Tibial artery (tissue), 4 donors: ENCODE measurements around the gene IGF1R.
A peak's percentile ranks its signal among the peaks of the same experiment; 100 is the strongest.

Experiments
- DNase-seq, 2 donors: peaks; one replicate each; pipeline ENCODE4 v3.0.0-alpha.2; 2019
- H3K27ac ChIP-seq, 2 donors: fragments of 200-600 bp; sonication (generic) in 1 of 2; 1 replicate in 1 of 2; 2 replicates in 1 of 2; pipeline ENCODE4 v1.5.1; 2018 to 2019; ENCODE audit warnings: mild to moderate bottlenecking in 1 of 2
- H3K27me3 ChIP-seq, 2 donors: fragments of 200-600 bp; sonication (generic) in 1 of 2; one replicate each; pipeline versions ENCODE4 v1.5.1 to v1.6.0; 2016 to 2019
- H3K36me3 ChIP-seq, 3 donors: fragments of 200-600 bp; sonication (generic) in 2 of 3; one replicate each; pipeline ENCODE4 v1.5.1; 2016 to 2019; ENCODE audit warnings: mild to moderate bottlenecking in 2 of 3
- H3K4me1 ChIP-seq, 4 donors: fragments of 200-600 bp; sonication (generic) in 2 of 4; 1 replicate in 3 of 4; 2 replicates in 1 of 4; pipeline ENCODE4 v1.5.1; 2016 to 2019
- H3K4me3 ChIP-seq, 2 donors: fragments of 200-600 bp; sonication (generic) in 1 of 2; 1 replicate in 1 of 2; 2 replicates in 1 of 2; pipeline ENCODE4 v1.5.1; 2018 to 2019; ENCODE audit warnings: mild to moderate bottlenecking in 2 of 2
- H3K9me3 ChIP-seq, 3 donors: fragments of 200-600 bp; sonication (generic) in 1 of 3; one replicate each; pipeline ENCODE4 v1.5.1; 2016 to 2019
- intact Hi-C: fragments of 100-400 bp; cut with DNase I; formaldehyde crosslinking; loops from one replicate; pipeline ENCODE4 v1.15.0; 2023; ENCODE audit warnings: low total_unique reads
- TF ChIP-seq, protein P1 (sequence below), 2 experiments: fragments of 200-600 bp in 1 of 2; fragments of 450-650 bp in 1 of 2; IDR thresholded peaks; one replicate each; pipeline ENCODE4 v1.5.1; 2017 to 2019; ENCODE audit warnings: antibody characterized with exemption in 2 of 2, mild to moderate bottlenecking in 1 of 2, moderate library complexity in 1 of 2

The IGF1R gene

DNA sequence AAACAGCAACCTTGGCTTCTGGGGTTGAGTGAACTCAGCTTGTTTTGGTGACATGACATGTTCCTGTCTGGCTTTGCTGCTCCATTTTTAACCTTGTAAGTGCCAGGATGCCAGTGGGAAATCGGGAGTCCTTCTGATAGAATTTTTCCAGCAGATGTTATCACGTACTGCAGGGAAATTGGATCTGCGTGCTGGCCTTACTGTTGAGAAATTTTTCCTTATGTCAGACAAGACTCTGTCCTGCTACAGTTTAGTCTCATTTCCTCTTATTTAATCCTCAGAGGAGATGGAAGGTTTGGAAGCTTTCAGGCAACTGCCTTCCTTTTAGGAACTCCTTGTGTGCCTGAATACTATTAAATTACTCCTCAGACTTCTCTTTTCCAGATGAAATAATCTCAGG lies 278.7 kb downstream of the IGF1R start:
- Histone ChIP-seq H3K4me3 (no peak overlapping the region), H3K27ac (peak overlapping the region; percentile 66 to 76), H3K36me3 (peaks cover 57 to 73% (median 71%) of the 10 kb centered on the region in 3 donors), H3K9me3 (no peaks in the 10 kb centered on the region), H3K27me3 (no peaks in the 10 kb centered on the region), H3K4me1 (peaks cover 0 to 47% (median 44%) of the 10 kb centered on the region in 4 donors)
- TF ChIP-seq, protein P1, sequence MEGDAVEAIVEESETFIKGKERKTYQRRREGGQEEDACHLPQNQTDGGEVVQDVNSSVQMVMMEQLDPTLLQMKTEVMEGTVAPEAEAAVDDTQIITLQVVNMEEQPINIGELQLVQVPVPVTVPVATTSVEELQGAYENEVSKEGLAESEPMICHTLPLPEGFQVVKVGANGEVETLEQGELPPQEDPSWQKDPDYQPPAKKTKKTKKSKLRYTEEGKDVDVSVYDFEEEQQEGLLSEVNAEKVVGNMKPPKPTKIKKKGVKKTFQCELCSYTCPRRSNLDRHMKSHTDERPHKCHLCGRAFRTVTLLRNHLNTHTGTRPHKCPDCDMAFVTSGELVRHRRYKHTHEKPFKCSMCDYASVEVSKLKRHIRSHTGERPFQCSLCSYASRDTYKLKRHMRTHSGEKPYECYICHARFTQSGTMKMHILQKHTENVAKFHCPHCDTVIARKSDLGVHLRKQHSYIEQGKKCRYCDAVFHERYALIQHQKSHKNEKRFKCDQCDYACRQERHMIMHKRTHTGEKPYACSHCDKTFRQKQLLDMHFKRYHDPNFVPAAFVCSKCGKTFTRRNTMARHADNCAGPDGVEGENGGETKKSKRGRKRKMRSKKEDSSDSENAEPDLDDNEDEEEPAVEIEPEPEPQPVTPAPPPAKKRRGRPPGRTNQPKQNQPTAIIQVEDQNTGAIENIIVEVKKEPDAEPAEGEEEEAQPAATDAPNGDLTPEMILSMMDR (IDR thresholded peaks at IDR 0.05): no peak
- intact Hi-C loops: no loop called here
- no peak for DNase-seq

DNA sequence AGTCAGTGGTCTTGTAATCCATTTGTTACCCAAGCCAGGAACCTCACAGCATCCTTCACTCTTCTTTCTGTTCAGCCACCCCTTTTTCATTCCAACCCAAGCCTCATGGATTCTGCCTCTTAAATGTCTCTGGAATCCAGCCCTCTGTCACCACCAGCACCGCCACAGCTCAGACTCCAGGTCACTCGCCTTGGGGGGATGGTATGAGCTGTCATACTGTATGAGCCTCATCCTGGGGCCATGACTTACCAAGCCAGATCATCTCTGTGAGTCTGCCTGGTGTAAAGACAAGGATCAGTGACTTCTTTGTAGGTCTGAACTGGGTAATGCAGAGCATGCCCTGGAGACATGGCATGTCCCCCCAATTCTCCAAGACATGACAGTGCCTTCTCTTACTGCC lies 279.7 kb downstream of the IGF1R start:
- TF ChIP-seq, protein P1 (IDR thresholded peaks at IDR 0.05): no peak
- H3K9me3 ChIP-seq: no peaks in the 10 kb centered on the region
- no peaks in the 10 kb centered on the region for H3K27me3 ChIP-seq
- intact Hi-C loops: no loop called here
- peak in 1 of 2 donors; percentile 42 for DNase-seq
- peaks cover 57 to 73% (median 71%) of the 10 kb centered on the region in 3 donors for H3K36me3 ChIP-seq
- H3K4me3 ChIP-seq: no peak overlapping the region
- peaks cover 0 to 45% (median 41%) of the 10 kb centered on the region in 4 donors for H3K4me1 ChIP-seq
- peak overlapping the region; percentile 66 to 76 for H3K27ac ChIP-seq

- intact Hi-C loops: no loop called here
- Histone ChIP-seq H3K4me3 (no peak overlapping the region), H3K36me3 (peaks cover 50 to 73% (median 72%) of the 10 kb centered on the region in 3 donors), H3K27ac (no peak overlapping the region), H3K27me3 (no peaks in the 10 kb centered on the region), H3K9me3 (no peaks in the 10 kb centered on the region), H3K4me1 (peaks cover 0 to 23% (median 22%) of the 10 kb centered on the region in 4 donors)
- DNase-seq: no peak
- TF ChIP-seq, protein P1 (IDR thresholded peaks at IDR 0.05): no peak
Measured at GRCh38 chr15:98930576-98930975, 282.2 kb downstream of the IGF1R start.

DNA sequence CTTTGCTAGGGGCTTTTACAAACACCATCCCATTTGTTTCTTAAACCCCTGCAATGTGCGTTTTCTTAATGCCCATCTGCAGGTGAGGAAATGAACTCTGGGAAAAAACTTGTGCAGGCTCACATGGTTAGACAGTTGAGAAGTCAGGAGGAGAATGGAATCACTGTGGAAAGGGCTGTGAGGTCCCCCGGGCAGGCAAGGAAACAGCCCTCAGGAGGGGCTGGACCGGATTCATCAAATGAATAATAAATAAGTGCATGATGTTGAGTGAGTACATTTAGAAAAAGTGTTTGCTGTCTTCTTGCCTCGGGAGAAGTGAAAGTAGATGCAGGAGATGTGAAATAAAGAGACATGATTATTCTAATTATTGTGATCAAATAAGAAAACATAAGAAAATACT lies 282.7 kb downstream of the IGF1R start:
- Histone ChIP-seq H3K27me3 (no peaks in the 10 kb centered on the region), H3K27ac (no peak overlapping the region), H3K9me3 (no peaks in the 10 kb centered on the region), H3K4me1 (peaks cover 0 to 23% (median 22%) of the 10 kb centered on the region in 4 donors), H3K4me3 (no peak overlapping the region), H3K36me3 (peaks cover 50 to 73% (median 73%) of the 10 kb centered on the region in 3 donors)
- intact Hi-C loops: no loop called here
- peak in 1 of 2 donors; percentile 16 for DNase-seq
- TF ChIP-seq, protein P1 (IDR thresholded peaks at IDR 0.05): no peak

DNA sequence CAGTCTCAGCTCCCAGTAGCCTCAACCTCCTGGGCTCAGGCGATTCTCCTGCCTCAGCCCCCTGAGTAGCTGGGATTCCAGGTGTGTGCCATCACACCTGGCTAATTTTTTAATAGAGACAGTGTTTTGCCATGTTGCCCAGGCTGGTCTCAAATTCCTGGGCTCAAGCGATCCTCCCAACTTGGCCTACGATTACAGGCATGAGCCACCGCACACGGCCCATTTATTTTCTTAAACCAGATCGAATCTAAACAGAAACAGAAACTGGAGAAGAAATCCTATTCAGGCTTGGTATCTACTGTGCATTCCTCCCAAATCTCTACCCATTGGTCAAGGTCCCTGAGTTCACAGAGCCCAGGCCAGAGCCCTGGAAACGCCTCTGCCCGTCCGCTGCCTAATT lies 285.1 kb downstream of the IGF1R start:
- peaks cover 53 to 90% (median 90%) of the 10 kb centered on the region in 3 donors for H3K36me3 ChIP-seq
- DNase-seq: peak in 1 of 2 donors; percentile 16
- TF ChIP-seq, protein P1 (IDR thresholded peaks at IDR 0.05): no peak
- no peaks in the 10 kb centered on the region for H3K9me3 ChIP-seq
- no peak overlapping the region for H3K27ac ChIP-seq
- no peak overlapping the region for H3K4me3 ChIP-seq
- peaks cover 0 to 2% (median 1%) of the 10 kb centered on the region in 4 donors for H3K4me1 ChIP-seq
- intact Hi-C loops: no loop called here
- H3K27me3 ChIP-seq: no peaks in the 10 kb centered on the region

GRCh38 chr15:98935736-98936135 lies 287.4 kb downstream of the IGF1R start:
- no peak overlapping the region for H3K27ac ChIP-seq
- no peak overlapping the region for H3K4me3 ChIP-seq
- no peaks in the 10 kb centered on the region for H3K9me3 ChIP-seq
- intact Hi-C loops: no loop called here
- H3K36me3 ChIP-seq: peaks cover 62 to 97% (median 92%) of the 10 kb centered on the region in 3 donors
- H3K4me1 ChIP-seq: no peaks in the 10 kb centered on the region
- peak in 1 of 2 donors; percentile 21 for DNase-seq
- TF ChIP-seq, protein P1 (IDR thresholded peaks at IDR 0.05): no peak
- no peaks in the 10 kb centered on the region for H3K27me3 ChIP-seq
